Lower lobe of right lung (tissue), 2 donors: ENCODE measurements around the gene ADAMTS12. TPM values are rescaled to one million over a fixed set of nuclear protein-coding genes. Genes with fewer than 3 reads are reported as not detected.

Experiments used
- ATAC-seq, 2 donors: fragments of 200-7000 bp; cut with Tn5 transposase; one replicate each; pipeline ENCODE4 v1.9.1; 2020 to 2022; ENCODE audit warnings: mild to moderate bottlenecking in 2 of 2, moderate library complexity in 2 of 2
- DNase-seq: peaks from one replicate; pipeline ENCODE4 v3.0.0-alpha.2; 2020
- H3K27ac ChIP-seq: fragments of 200-600 bp; one replicate; pipeline ENCODE4 v1.8.0; 2022
- H3K27me3 ChIP-seq: fragments of 200-600 bp; one replicate; pipeline ENCODE4 v1.8.0; 2022; ENCODE audit warnings: low read depth
- H3K36me3 ChIP-seq: fragments of 200-600 bp; one replicate; pipeline ENCODE4 v1.8.0; 2022; ENCODE audit warnings: mild to moderate bottlenecking
- H3K4me1 ChIP-seq: fragments of 200-600 bp; one replicate; pipeline ENCODE4 v1.8.0; 2022
- H3K4me3 ChIP-seq: fragments of 200-600 bp; one replicate; pipeline ENCODE4 v1.8.0; 2022; ENCODE audit warnings: mild to moderate bottlenecking
- H3K9me3 ChIP-seq: fragments of 200-600 bp; one replicate; pipeline ENCODE4 v1.8.0; 2022
- CTCF ChIP-seq: fragments of 200-600 bp; IDR thresholded peaks from one replicate; pipeline ENCODE4 v1.8.0; 2022; ENCODE audit warnings: antibody characterized with exemption, mild to moderate bottlenecking
- intact Hi-C: fragments of 100-400 bp; cut with DNase I; formaldehyde crosslinking; loops from one replicate; pipeline ENCODE4 v1.11.0; 2022
- total RNA-seq: library from RNA; stranded (reverse); fragmentation: NEBNext Ultra II Directional; extraction: Animal tissue kit (Norgen Biotek cat#: 25700); gene quantifications from one replicate; pipeline ENCODE4 v1.2.1, GENCODE V29; 2021
- donor health status: DM: no; HTN: yes; CAD: no; lungs with severe emphysema.

ADAMTS12 gene
- total RNA-seq, 1 donor from 2014 or later = 7.6 TPM

DNA sequence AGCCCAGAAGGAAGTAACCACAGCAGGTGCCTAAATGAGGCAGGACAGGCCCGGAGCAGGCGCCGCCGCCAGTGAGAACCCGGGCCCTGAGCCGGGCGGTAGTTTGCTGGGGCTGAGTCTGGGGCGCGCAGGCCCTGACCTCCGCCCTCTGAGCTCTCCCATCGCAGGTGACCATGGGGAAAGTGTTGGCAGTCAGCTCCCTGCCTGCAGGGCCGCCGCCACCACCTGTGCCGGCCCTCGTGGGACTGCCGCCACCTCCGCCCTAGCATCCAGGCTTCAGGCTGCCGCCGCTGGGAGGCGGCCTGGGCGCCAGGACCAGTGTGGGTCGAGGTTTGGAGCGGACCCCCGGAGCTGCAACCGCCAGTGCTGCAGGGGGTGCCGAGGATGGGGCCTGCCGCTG is 389.9 kb downstream of the ADAMTS12 start:
- no peaks in the 10 kb centered on the region for H3K36me3 ChIP-seq
- H3K27me3 ChIP-seq = no peaks in the 10 kb centered on the region
- ATAC-seq = peak in 1 of 2 donors; percentile 29
- DNase-seq = no peak
- H3K4me1 ChIP-seq = no peaks in the 10 kb centered on the region
- no peaks in the 10 kb centered on the region for H3K9me3 ChIP-seq
- H3K4me3 ChIP-seq = no peak overlapping the region
- no peak for TF ChIP-seq CTCF
- H3K27ac ChIP-seq = no peak overlapping the region
- intact Hi-C loops = no loop called here

GRCh38 chr5:33501260-33501659 is 390.5 kb downstream of the ADAMTS12 start:
- no peak for DNase-seq
- H3K4me1 ChIP-seq = no peaks in the 10 kb centered on the region
- H3K36me3 ChIP-seq = no peaks in the 10 kb centered on the region
- no peak overlapping the region for H3K27ac ChIP-seq
- TF ChIP-seq CTCF = no peak
- no peaks in the 10 kb centered on the region for H3K9me3 ChIP-seq
- H3K27me3 ChIP-seq = no peaks in the 10 kb centered on the region
- intact Hi-C loops = no loop called here
- ATAC-seq = no peak
- H3K4me3 ChIP-seq = no peak overlapping the region

- Histone ChIP-seq H3K36me3 (no peaks in the 10 kb centered on the region), H3K27ac (no peak overlapping the region), H3K9me3 (no peaks in the 10 kb centered on the region), H3K4me1 (no peaks in the 10 kb centered on the region), H3K27me3 (no peaks in the 10 kb centered on the region), H3K4me3 (no peak overlapping the region)
- ATAC-seq (no peak), DNase-seq (no peak)
- intact Hi-C loops = no loop called here
- no peak for TF ChIP-seq CTCF
Observed at GRCh38 chr5:33494466-33494865, 397.3 kb downstream of the ADAMTS12 start.

GRCh38 chr5:33491941-33492340 is 399.8 kb downstream of the ADAMTS12 start:
- no peak for ATAC-seq

DNA sequence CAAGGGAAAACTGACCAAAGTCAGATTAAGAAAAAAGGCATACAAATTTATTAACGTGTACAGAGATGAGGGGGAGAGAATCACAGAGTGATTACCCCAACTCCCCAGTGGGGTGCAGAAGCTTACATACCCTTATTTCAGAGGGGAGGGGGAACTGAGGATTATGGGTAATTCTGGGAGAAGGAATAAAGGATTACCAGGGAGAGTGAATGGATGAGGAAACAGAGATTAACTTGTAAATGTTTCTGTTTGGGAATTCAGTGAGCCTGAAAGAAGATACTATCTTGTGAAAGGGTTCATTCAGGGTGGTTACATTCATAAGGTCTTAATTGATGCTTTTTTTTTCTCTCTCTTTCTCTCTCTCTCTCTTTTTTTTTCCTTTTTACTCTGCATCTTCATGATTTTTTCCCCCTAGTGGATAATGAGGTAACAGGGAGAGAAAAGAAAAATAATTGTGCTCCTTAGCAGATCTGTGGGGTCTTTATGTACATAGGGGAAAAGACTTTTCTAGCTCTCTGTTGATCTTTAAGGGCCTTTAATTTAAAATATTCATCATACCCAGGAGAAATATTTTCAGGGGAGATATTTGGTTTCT is 401.6 kb downstream of the ADAMTS12 start:
- Histone ChIP-seq H3K4me3 (no peak overlapping the region), H3K36me3 (no peaks in the 10 kb centered on the region), H3K9me3 (no peaks in the 10 kb centered on the region), H3K27ac (no peak overlapping the region), H3K27me3 (no peaks in the 10 kb centered on the region), H3K4me1 (no peaks in the 10 kb centered on the region)
- DNase-seq (no peak), ATAC-seq (no peak)
- intact Hi-C loops = no loop called here
- no peak for TF ChIP-seq CTCF

More at GRCh38 chr5:33491941-33492340, 399.8 kb downstream of the ADAMTS12 start:
- Histone ChIP-seq H3K27ac (no peak overlapping the region), H3K4me3 (no peak overlapping the region), H3K9me3 (no peaks in the 10 kb centered on the region), H3K27me3 (no peaks in the 10 kb centered on the region), H3K36me3 (no peaks in the 10 kb centered on the region), H3K4me1 (no peaks in the 10 kb centered on the region)
- no peak for TF ChIP-seq CTCF
- DNase-seq = no peak
- intact Hi-C loops = no loop called here
